Measurements from ENCODE around the gene ADARB2. TPM values are rescaled to one million over a fixed set of nuclear protein-coding genes. Genes with fewer than 3 reads are reported as not detected.

The ADARB2 gene
- total and polyA plus RNA-seq, 10 of the 15 experiments (the other 5 are each of a cell fraction or from before 2014, with no cell fraction given) = 0.02 to 4.1 (median 0.76) TPM

GRCh38 chr10:1495915-1496517 lies 241.3 kb downstream of the ADARB2 start:
- DNase-seq (ENCODE audit: low read depth, low spot score) (no peak), FAIRE-seq (no peak), ATAC-seq (no peak)
- Histone ChIP-seq H3K27me3 (replicated peaks in 1 of 2; ENCODE audit: control insufficient read depth in 2 of 2, insufficient read depth in 2 of 2, low read length in 1 of 2) (no peaks in the 10 kb centered on the region), H2AFZ (ENCODE audit: control insufficient read depth, low read depth, low read length) (no peak overlapping the region), H3K36me3 (ENCODE audit: control insufficient read depth in 2 of 2, insufficient read depth in 2 of 2, low read length in 1 of 2) (no peaks in the 10 kb centered on the region), H3K79me2 (ENCODE audit: control insufficient read depth, insufficient read depth, low read length) (no peaks in the 10 kb centered on the region), H4K20me1 (ENCODE audit: control insufficient read depth, insufficient read depth) (no peaks in the 10 kb centered on the region), H3K27ac (ENCODE audit: control insufficient read depth, insufficient read depth) (no peak overlapping the region), H3K4me1 (ENCODE audit: control insufficient read depth, insufficient read depth, low read length) (no peaks in the 10 kb centered on the region), H3K4me2 (ENCODE audit: control insufficient read depth, insufficient read depth) (no peak overlapping the region), H3K9me3 (replicated peaks; ENCODE audit: control insufficient read depth, insufficient read depth, low read length) (no peaks in the 10 kb centered on the region), H3K9ac (ENCODE audit: control insufficient read depth, insufficient read depth, low read length) (no peak overlapping the region), H3K4me3 (no peak overlapping the region)
- no peak for TF ChIP-seq ZSCAN29 (IDR thresholded peaks at IDR 0.05)
- TF ChIP-seq SMC3 (IDR thresholded peaks at IDR 0.05; ENCODE audit: borderline replicate concordance, low read length) = no peak
- TF ChIP-seq TARDBP (IDR thresholded peaks at IDR 0.05; ENCODE audit: borderline replicate concordance) = no peak
- ChIA-PET POLR2A (no interaction called here), SMC1A (ENCODE audit: uncharacterized antibody, unreplicated experiment) (no interaction called here), CTCF (no interaction called here), RAD21 (ENCODE audit: unreplicated experiment) (no interaction called here)
- no TSS peak for BruUV-seq (replicated peaks)
- 70% methylated on average over 5 of the region's 5 CpGs for WGBS (ENCODE audit: insufficient coverage, insufficient replicate concordance, low lambda C conversion rate, missing lambda C conversion rate)
- intact Hi-C loops (cut with micrococcal nuclease; ENCODE audit: unreplicated experiment) (no loop called here), in situ Hi-C loops (cut with MboI) (no loop called here)

- ChIA-PET SMC1A (ENCODE audit: uncharacterized antibody, unreplicated experiment) (interaction anchor here (1.0 to 1.4 kb wide), 3 partner anchors 10 to 132 kb away, joined by 4 to 8 read pairs (median 4); no protein-coding TSS in a partner anchor), POLR2A (interaction anchor here (0.6 to 0.9 kb wide), 2 partner anchors 9 to 194 kb away, joined by 3 to 8 read pairs; no protein-coding TSS in a partner anchor), RAD21 (ENCODE audit: unreplicated experiment) (interaction anchor here (1.8 kb wide), 1 partner anchor 27 kb away, joined by 4 read pairs; no protein-coding TSS in a partner anchor), CTCF (no interaction called here)
- DNase-seq (ENCODE audit: low read depth, low spot score) (no peak), ATAC-seq (no peak), FAIRE-seq (no peak)
- TF ChIP-seq BMI1 (IDR thresholded peaks at IDR 0.05; ENCODE audit: borderline replicate concordance) (no peak), HDGF (IDR thresholded peaks at IDR 0.05) (no peak), CHD1 (IDR thresholded peaks at IDR 0.05; ENCODE audit: low read depth, low read length) (no peak), RBBP5 (conservative IDR thresholded peaks at IDR 0.05) (no peak), SIN3A (IDR thresholded peaks at IDR 0.05; ENCODE audit: low read depth, low read length) (no peak), MEF2A (IDR thresholded peaks at IDR 0.05; ENCODE audit: insufficient read depth, low read depth, low read length) (no peak), BRCA1 (IDR thresholded peaks at IDR 0.05; ENCODE audit: low read depth, low read length) (no peak), USF2 (IDR thresholded peaks at IDR 0.05; ENCODE audit: borderline replicate concordance, low read depth, low read length) (no peak), SP1 (IDR thresholded peaks at IDR 0.05; ENCODE audit: low read depth, low read length) (no peak), ESRRA (IDR thresholded peaks at IDR 0.05; ENCODE audit: low read length) (no peak), ZNF217 (IDR thresholded peaks at IDR 0.05) (no peak), GATAD2B (conservative IDR thresholded peaks at IDR 0.05; ENCODE audit: low read depth) (no peak)
- TF ChIP-seq, protein P1, sequence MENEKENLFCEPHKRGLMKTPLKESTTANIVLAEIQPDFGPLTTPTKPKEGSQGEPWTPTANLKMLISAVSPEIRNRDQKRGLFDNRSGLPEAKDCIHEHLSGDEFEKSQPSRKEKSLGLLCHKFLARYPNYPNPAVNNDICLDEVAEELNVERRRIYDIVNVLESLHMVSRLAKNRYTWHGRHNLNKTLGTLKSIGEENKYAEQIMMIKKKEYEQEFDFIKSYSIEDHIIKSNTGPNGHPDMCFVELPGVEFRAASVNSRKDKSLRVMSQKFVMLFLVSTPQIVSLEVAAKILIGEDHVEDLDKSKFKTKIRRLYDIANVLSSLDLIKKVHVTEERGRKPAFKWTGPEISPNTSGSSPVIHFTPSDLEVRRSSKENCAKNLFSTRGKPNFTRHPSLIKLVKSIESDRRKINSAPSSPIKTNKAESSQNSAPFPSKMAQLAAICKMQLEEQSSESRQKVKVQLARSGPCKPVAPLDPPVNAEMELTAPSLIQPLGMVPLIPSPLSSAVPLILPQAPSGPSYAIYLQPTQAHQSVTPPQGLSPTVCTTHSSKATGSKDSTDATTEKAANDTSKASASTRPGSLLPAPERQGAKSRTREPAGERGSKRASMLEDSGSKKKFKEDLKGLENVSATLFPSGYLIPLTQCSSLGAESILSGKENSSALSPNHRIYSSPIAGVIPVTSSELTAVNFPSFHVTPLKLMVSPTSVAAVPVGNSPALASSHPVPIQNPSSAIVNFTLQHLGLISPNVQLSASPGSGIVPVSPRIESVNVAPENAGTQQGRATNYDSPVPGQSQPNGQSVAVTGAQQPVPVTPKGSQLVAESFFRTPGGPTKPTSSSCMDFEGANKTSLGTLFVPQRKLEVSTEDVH (IDR thresholded peaks at IDR 0.05; ENCODE audit: low read depth, partially characterized antibody) = no peak
- no peak overlapping the region for H3K27ac ChIP-seq (ENCODE audit: control insufficient read depth, insufficient read depth)
- 62% methylated on average over 9 of the region's 9 CpGs for WGBS (ENCODE audit: insufficient coverage, insufficient replicate concordance, low lambda C conversion rate, missing lambda C conversion rate)
- H3K79me2 ChIP-seq (ENCODE audit: control insufficient read depth, insufficient read depth, low read length) = no peaks in the 10 kb centered on the region
- H3K9ac ChIP-seq (ENCODE audit: control insufficient read depth, insufficient read depth, low read length) = no peak overlapping the region
- H3K9me3 ChIP-seq (replicated peaks; ENCODE audit: control insufficient read depth, insufficient read depth, low read length) = peaks cover 1% of the 10 kb centered on the region; the same call in 2 of the 3 replicates
- intact Hi-C loops (cut with micrococcal nuclease; ENCODE audit: unreplicated experiment) = no loop called here
- no TSS peak for BruUV-seq (replicated peaks)
- H3K27me3 ChIP-seq (replicated peaks in 1 of 2; ENCODE audit: control insufficient read depth in 2 of 2, insufficient read depth in 2 of 2, low read length in 1 of 2) = no peaks in the 10 kb centered on the region
- no peak overlapping the region for H3K4me3 ChIP-seq
- no peaks in the 10 kb centered on the region for H4K20me1 ChIP-seq (ENCODE audit: control insufficient read depth, insufficient read depth)
- H3K4me1 ChIP-seq (ENCODE audit: control insufficient read depth, insufficient read depth, low read length) = peaks cover 8% of the 10 kb centered on the region
- in situ Hi-C loops (cut with MboI) = no loop called here
- H3K4me2 ChIP-seq (ENCODE audit: control insufficient read depth, insufficient read depth) = no peak overlapping the region
- H2AFZ ChIP-seq (ENCODE audit: control insufficient read depth, low read depth, low read length) = no peak overlapping the region
- no peaks in the 10 kb centered on the region for H3K36me3 ChIP-seq (ENCODE audit: control insufficient read depth in 2 of 2, insufficient read depth in 2 of 2, low read length in 1 of 2)
Measured at GRCh38 chr10:1492641-1493040, 244.7 kb downstream of the ADARB2 start.

Data from GM12878 (cell line).